ENCODE measurements around the gene CACNA2D3.

- no peak for TF ChIP-seq CTCF (IDR thresholded peaks at IDR 0.05)
- no peak for TF ChIP-seq POLR2A (IDR thresholded peaks at IDR 0.05)
These were observed 183.2 kb downstream of the CACNA2D3 start for GRCh38 chr3:54305409-54306099.
